GM12878 (cell line): Measurements from ENCODE around the gene TADA3. TPM values are rescaled to one million over a fixed set of nuclear protein-coding genes. Genes with fewer than 3 reads are reported as not detected.

Experiments
- ATAC-seq: fragments of 200-7000 bp; cut with Tn5 transposase; 3 replicates; pipeline ENCODE4 v1.9.1; 2020; ENCODE audit warnings: mild to moderate bottlenecking, moderate library complexity
- BruUV-seq: library from RNA; stranded (reverse); fragments of 400-500 nt; replicated peaks from 2 replicates; lab custom pipeline; 2021; lab: Mats Ljungman, UMichigan
- CTCF ChIA-PET: fragments of 300-600 bp; sonication (Branson Sonifier 250); formaldehyde crosslinking; extraction: SDS; loops from one replicate; lab custom pipeline; 2021; ENCODE audit warnings: inconsistent platforms; lab: Yijun Ruan, JAX
- POLR2A ChIA-PET: fragments of 350-600 bp; formaldehyde crosslinking; extraction: SDS; loops from one replicate; lab custom pipeline; 2021; ENCODE audit warnings: inconsistent platforms; lab: Charles Lee
- RAD21 ChIA-PET: fragments of 300-600 bp; sonication (Branson Sonifier 250); formaldehyde crosslinking; loops from one replicate; lab custom pipeline; 2023; ENCODE audit warnings: antibody characterized with exemption; ENCODE audit not compliant: unreplicated experiment; lab: Charles Lee
- SMC1A ChIA-PET: fragments of 300-600 bp; sonication (Branson Sonifier 250); formaldehyde crosslinking; loops from one replicate; lab custom pipeline; 2023; ENCODE audit not compliant: unreplicated experiment, uncharacterized antibody; lab: Charles Lee
- DNase-seq: peaks from one replicate; pipeline ENCODE4 v3.0.0-alpha.2; 2011; ENCODE audit warnings: low read depth, low spot score
- FAIRE-seq: peaks from 3 replicates; lab custom pipeline; 2011; peaks lifted over from hg19 to GRCh38; lab: Jason Lieb, UNC
- H2AFZ ChIP-seq: 2 replicates; pipeline ENCODE4 v1.6.0; 2011; ENCODE audit warnings: low read depth, low read length, control low read depth; ENCODE audit not compliant: control insufficient read depth
- H3K27ac ChIP-seq: 2 replicates; pipeline ENCODE4 v1.5.1; 2011; ENCODE audit warnings: control low read depth; ENCODE audit not compliant: control insufficient read depth, insufficient read depth
- H3K27me3 ChIP-seq, 2 experiments: replicated peaks in 1 of 2; 2 replicates each; pipeline versions ENCODE4 v1.6.0 to v1.6.1; 2011; ENCODE audit warnings: low read length in 1 of 2; ENCODE audit not compliant: control insufficient read depth in 2 of 2, insufficient read depth in 2 of 2
- H3K36me3 ChIP-seq, 2 experiments: 2 replicates each; pipeline ENCODE4 v1.5.1; 2011; ENCODE audit warnings: low read length in 1 of 2; ENCODE audit not compliant: control insufficient read depth in 2 of 2, insufficient read depth in 2 of 2
- H3K4me1 ChIP-seq: 2 replicates; pipeline ENCODE4 v1.6.1; 2011; ENCODE audit warnings: mild to moderate bottlenecking, low read length, moderate library complexity, mixed read lengths; ENCODE audit not compliant: control insufficient read depth, insufficient read depth
- H3K4me2 ChIP-seq: 2 replicates; pipeline ENCODE4 v1.6.0; 2011; ENCODE audit warnings: control low read depth; ENCODE audit not compliant: control insufficient read depth, insufficient read depth
- H3K4me3 ChIP-seq: fragments of 200-600 bp; sonication (generic); 2 replicates; pipeline ENCODE4 v1.5.1; 2016
- H3K79me2 ChIP-seq: 2 replicates; pipeline ENCODE4 v1.6.0; 2011; ENCODE audit warnings: low read length; ENCODE audit not compliant: control insufficient read depth, insufficient read depth
- H3K9ac ChIP-seq: 2 replicates; pipeline ENCODE4 v1.8.0; 2011; ENCODE audit warnings: low read length, control low read depth, mixed read lengths; ENCODE audit not compliant: control insufficient read depth, insufficient read depth
- H3K9me3 ChIP-seq: replicated peaks from 3 replicates; pipeline ENCODE4 v1.5.1; 2011; ENCODE audit warnings: mild to moderate bottlenecking, low read length; ENCODE audit not compliant: control insufficient read depth, insufficient read depth
- H4K20me1 ChIP-seq: 2 replicates; pipeline ENCODE4 v1.6.0; 2011; ENCODE audit not compliant: control insufficient read depth, insufficient read depth
- EZH2 ChIP-seq: IDR thresholded peaks from 2 replicates; pipeline ENCODE4 v1.6.1; 2012; ENCODE audit warnings: low read depth, mild to moderate bottlenecking, control low read depth, inconsistent platforms, low read length, borderline replicate concordance; ENCODE audit not compliant: control insufficient read depth
- FOXK2 ChIP-seq: fragments of 450-650 bp; IDR thresholded peaks from 2 replicates; pipeline ENCODE4 v1.6.1; 2017; ENCODE audit warnings: mild to moderate bottlenecking, moderate library complexity
- IRF5 ChIP-seq: fragments of 450-650 bp; IDR thresholded peaks from 2 replicates; pipeline ENCODE4 v1.6.1; 2017; ENCODE audit warnings: borderline replicate concordance
- POLR2A ChIP-seq: IDR thresholded peaks from 2 replicates; pipeline ENCODE4 v1.6.1; 2011; ENCODE audit warnings: low read depth, mild to moderate bottlenecking, low read length
- TCF3 ChIP-seq: IDR thresholded peaks from 2 replicates; pipeline ENCODE4 v1.6.1; 2012; ENCODE audit warnings: low read depth, mild to moderate bottlenecking, low read length, borderline replicate concordance; ENCODE audit not compliant: insufficient read depth
- WGBS: methylation state at CpG from one replicate; pipeline ENCODE4 v1.1.6; 2016; ENCODE audit warnings: low lambda C conversion rate; ENCODE audit not compliant: insufficient replicate concordance, insufficient coverage; ENCODE audit errors: missing lambda C conversion rate; 5-methylcytosine and 5-hydroxymethylcytosine counted together
- in situ Hi-C: fragments of 300-500 bp; cut with MboI; formaldehyde crosslinking; loops from 9 replicates; pipeline ENCODE4 v1.14.3; 2018; ENCODE audit warnings: mixed read lengths
- intact Hi-C: fragments of 100-400 bp; cut with micrococcal nuclease; formaldehyde crosslinking; loops from one replicate; pipeline ENCODE4 v1.14.2; 2022; ENCODE audit not compliant: unreplicated experiment
- polyA plus RNA-seq, 11 experiments: library from polyadenylated mRNA; depleted of rRNA in 4 of 11; unstranded in 6 of 11; stranded (reverse) in 5 of 11; fragments of >200 nt; fragmentation: Nextera tagmentation in 4 of 11; fragmentation: Illumina TruSeq in 1 of 11; extraction: Ambion mirVana in 4 of 11; extraction: Trizol in 1 of 11; gene quantifications; 1 replicate in 1 of 11; 2 replicates in 10 of 11; pipeline versions ENCODE4 v1.2.1 to v1.2.3, GENCODE V29; 2011 to 2016; ENCODE audit warnings: inconsistent platforms in 2 of 11, missing spikeins in 2 of 11, low read depth in 1 of 11
- total RNA-seq, 4 experiments: library from RNA; depleted of rRNA in 3 of 4; stranded (reverse); fragments of >200 nt in 3 of 4; fragmentation: Illumina TruSeq in 1 of 4; extraction: Trizol in 1 of 4; gene quantifications; 2 replicates each; pipeline versions ENCODE4 v1.2.1 to v1.2.3, GENCODE V29; 2013 to 2021

TADA3 gene
- total and polyA plus RNA-seq, 10 of the 15 experiments (the other 5 are each of a cell fraction or from before 2014, with no cell fraction given), result 2.6 to 71.2 (median 51.0) TPM

DNA sequence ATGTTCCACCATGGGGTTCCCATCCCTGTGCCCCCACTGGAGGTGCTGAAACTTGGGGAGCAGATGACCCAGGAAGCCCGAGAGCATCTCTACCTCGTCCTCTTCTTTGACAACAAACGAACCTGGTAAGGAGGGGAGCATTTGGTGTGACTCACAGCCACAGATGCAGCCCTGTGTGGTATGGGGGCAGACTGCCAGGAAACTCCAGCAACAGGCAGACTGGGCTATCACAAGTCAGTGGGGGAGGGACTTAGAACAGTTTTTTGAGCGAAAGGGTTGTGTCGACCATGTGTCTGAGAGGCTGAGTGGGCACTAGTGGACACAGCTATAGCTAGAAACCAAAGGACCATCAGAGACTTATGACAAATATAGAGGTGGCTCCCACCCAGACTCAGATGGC lies 45.9 kb downstream of the TADA3 start:
- FAIRE-seq, result no peak
- H3K9ac ChIP-seq, result no peak overlapping the region
- ChIA-PET RAD21 (no interaction called here), CTCF (no interaction called here), POLR2A (interaction anchor here (0.5 kb wide), 1 partner anchor 248 kb away, joined by 3 read pairs; no protein-coding TSS in a partner anchor), SMC1A (no interaction called here)
- H2AFZ ChIP-seq, result no peak overlapping the region
- no peak overlapping the region for H3K27ac ChIP-seq
- peaks cover 29 to 35% of the 10 kb centered on the region in 2 experiments for H3K36me3 ChIP-seq
- no peak overlapping the region for H3K4me2 ChIP-seq
- ATAC-seq, result no peak
- peaks cover 4% of the 10 kb centered on the region for H3K4me1 ChIP-seq
- in situ Hi-C loops, result no loop called here
- H4K20me1 ChIP-seq, result no peaks in the 10 kb centered on the region
- H3K9me3 ChIP-seq, result no peaks in the 10 kb centered on the region
- H3K4me3 ChIP-seq, result no peak overlapping the region
- DNase-seq, result no peak
- WGBS, result 23% methylated on average over 5 of the region's 5 CpGs
- no TSS peak for BruUV-seq
- TF ChIP-seq POLR2A (0 out of 2 replicates have a peak, but pooled peaks have one; percentile 18), FOXK2 (no peak), EZH2 (no peak)
- TF ChIP-seq, all 136 proteins: peak for 1
- intact Hi-C loops, result no loop called here
- peaks cover 13% of the 10 kb centered on the region for H3K79me2 ChIP-seq
- H3K27me3 ChIP-seq, result no peaks in the 10 kb centered on the region

GRCh38 chr3:9745521-9745920 lies 46.8 kb downstream of the TADA3 start:
- no peak overlapping the region for H3K4me2 ChIP-seq
- in situ Hi-C loops (no loop called here), intact Hi-C loops (no loop called here)
- H3K27ac ChIP-seq, result no peak overlapping the region
- H3K36me3 ChIP-seq, result peaks cover 37 to 41% of the 10 kb centered on the region in 2 experiments
- no TSS peak for BruUV-seq
- FAIRE-seq (no peak), DNase-seq (no peak), ATAC-seq (no peak)
- WGBS, result 91% methylated on average over 12 of the region's 12 CpGs
- no peak overlapping the region for H2AFZ ChIP-seq
- no peaks in the 10 kb centered on the region for H3K27me3 ChIP-seq
- H3K9me3 ChIP-seq, result no peaks in the 10 kb centered on the region
- ChIA-PET CTCF (no interaction called here), SMC1A (no interaction called here)
- 0 out of 2 replicates have a peak, but pooled peaks have one; percentile 8 for TF ChIP-seq POLR2A
- TF ChIP-seq TCF3, result no peak
- no peak for TF ChIP-seq IRF5
- TF ChIP-seq, all 136 proteins: peak for 1
- POLR2A ChIA-PET, result no interaction called here
- no peak overlapping the region for H3K4me3 ChIP-seq
- H3K9ac ChIP-seq, result no peak overlapping the region
- RAD21 ChIA-PET, result no interaction called here
- H4K20me1 ChIP-seq, result no peaks in the 10 kb centered on the region
- peaks cover 5% of the 10 kb centered on the region for H3K79me2 ChIP-seq
- H3K4me1 ChIP-seq, result no peaks in the 10 kb centered on the region
